HG03558 (cell line): Measurements from ENCODE around the gene PSORS1C2.

Experiments used
- ATAC-seq: cut with Tn5 transposase; IDR thresholded peaks from one replicate; pipeline ENCODE4 v1.9.1; 2021; ENCODE audit warnings: moderate number of reproducible peaks; ENCODE audit not compliant: unreplicated experiment; ENCODE audit errors: extremely low read depth

Gene PSORS1C2

DNA sequence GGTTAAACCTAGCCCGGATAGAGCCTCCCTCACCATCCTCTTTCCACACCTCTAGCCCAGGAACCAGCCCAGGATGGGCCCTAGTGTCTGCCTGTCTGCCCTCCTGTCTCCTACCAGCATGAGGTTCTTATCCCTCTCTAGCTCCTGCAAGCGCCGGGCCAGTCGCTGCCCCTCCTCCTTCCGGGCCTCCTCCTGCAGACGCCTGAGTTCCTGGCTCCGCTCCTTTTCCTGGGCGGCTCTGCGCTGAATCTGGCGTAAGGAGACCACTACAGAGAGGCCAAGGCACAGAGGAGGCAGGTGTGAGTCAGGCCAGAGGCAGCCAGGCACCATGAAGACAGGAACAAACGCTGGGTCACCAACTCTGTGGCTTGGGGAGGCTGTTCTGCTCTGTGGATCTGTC is 4.3 kb upstream of the PSORS1C2 start:
- ATAC-seq = no peak

- no peak for ATAC-seq
These were observed 3.5 kb upstream of the PSORS1C2 start for GRCh38 chr6:31142361-31142761.

DNA sequence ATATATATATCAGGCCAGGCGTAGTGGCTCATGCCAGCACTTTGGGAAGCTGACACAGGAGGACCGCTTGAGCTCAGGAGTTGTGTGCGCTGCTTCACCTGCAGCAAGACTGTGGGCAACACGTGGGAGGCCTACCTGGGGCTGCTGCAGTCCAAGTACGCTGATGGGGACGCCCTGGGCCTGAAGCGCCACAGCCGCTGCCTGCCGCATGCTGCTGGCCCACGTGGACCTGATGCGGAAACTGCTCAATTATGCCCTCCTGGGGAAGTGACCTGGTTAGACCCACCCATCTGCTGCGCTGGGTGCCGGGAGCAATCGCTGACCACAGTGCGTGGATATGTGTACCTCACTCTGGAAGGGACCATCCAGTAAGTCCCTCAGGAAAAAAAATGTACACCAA is 1.8 kb upstream of the PSORS1C2 start:
- ATAC-seq = no peak

GRCh38 chr6:31139599-31139998 is 733 bp upstream of the PSORS1C2 start:
- no peak for ATAC-seq

- ATAC-seq = no peak
These were observed 3.2 kb downstream of the PSORS1C2 start for GRCh38 chr6:31135710-31136109.

GRCh38 chr6:31132806-31133205 is 6.1 kb downstream of the PSORS1C2 start:
- no peak for ATAC-seq

DNA sequence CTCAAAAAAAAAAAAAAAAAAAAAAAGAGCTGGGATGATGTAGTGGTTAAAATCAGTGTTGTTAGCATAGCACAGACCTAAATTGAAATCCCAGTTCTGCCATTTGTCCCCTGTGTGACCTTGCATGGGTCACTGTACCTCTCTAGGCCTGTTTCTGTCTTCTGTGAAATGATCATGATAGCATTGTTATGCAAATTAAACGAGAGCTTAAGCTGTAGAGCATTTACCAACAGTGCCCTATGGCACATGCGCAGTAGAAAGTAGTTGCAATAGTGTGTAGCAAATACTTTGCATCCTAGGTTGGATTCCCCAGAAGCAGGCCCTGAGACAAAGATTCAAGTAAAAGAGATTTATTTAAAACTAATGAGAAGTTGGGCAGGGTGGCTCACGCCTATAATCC is 7.3 kb downstream of the PSORS1C2 start:
- no peak for ATAC-seq

DNA sequence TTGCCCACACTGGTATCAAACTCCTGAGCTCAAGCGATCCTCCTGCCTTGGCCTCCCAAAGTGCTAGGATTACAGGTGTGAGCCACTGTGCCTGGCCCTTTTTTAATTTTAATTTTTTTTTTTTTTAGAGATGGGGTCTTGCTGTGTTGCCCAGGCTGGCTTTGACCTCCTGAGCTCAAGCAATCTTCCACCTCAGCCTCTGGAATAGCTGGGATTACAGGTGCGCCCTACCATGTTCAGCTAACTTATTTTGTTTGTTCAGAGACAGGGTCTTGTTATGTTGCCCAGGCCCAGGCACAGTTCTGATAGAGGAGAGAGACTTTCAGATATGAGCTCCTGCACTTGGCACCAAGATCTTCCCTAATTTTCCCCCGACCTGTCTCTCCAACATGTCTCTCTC is 8.1 kb downstream of the PSORS1C2 start:
- ATAC-seq = no peak

DNA sequence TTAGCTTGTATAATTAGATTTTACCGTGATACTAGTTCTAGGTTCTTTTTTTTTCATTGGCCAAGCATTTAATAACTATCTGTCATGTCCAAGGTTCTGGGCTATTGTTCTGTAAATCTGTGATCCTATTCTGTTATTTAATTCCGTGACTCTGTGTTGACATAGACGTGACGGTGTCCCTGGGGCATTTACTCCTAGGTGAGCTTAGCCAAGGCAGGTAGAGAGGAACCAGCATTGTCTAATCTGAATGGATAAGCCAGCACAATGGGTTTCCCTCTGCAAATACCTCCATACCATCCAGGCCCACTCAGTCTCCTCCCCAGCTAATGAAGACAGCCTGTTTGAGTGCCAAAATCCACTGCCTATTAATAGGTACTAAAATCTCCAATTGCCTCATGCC is 9.7 kb downstream of the PSORS1C2 start:
- no peak for ATAC-seq

DNA sequence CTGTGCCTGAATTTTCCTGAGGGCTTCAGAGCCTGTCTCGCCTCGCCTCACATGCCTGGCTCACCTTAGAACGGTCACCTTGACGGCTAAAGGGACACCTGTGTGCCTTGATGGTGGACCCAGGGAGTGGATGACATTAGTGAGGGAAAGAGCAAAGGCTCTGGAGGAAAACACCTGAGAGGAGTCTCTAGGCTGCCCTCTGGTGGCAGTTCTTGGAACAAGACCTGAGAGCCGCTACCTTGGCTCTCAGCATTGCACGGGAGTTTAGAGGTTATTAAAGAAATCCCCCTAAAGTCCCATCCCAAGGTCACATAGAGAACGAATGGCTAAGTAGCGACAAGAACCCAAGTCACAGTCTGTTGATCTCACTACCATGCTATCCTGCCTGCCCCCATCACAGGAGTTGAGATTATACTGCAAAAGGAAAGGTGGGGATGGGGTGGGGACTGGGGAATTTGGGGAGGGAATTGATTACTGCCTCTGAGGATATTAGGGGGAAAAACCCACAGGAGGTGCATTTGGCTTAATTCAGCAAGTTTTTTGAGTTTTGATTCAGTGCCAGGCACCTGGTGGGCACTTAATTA is 10.7 kb downstream of the PSORS1C2 start:
- ATAC-seq = no peak

DNA sequence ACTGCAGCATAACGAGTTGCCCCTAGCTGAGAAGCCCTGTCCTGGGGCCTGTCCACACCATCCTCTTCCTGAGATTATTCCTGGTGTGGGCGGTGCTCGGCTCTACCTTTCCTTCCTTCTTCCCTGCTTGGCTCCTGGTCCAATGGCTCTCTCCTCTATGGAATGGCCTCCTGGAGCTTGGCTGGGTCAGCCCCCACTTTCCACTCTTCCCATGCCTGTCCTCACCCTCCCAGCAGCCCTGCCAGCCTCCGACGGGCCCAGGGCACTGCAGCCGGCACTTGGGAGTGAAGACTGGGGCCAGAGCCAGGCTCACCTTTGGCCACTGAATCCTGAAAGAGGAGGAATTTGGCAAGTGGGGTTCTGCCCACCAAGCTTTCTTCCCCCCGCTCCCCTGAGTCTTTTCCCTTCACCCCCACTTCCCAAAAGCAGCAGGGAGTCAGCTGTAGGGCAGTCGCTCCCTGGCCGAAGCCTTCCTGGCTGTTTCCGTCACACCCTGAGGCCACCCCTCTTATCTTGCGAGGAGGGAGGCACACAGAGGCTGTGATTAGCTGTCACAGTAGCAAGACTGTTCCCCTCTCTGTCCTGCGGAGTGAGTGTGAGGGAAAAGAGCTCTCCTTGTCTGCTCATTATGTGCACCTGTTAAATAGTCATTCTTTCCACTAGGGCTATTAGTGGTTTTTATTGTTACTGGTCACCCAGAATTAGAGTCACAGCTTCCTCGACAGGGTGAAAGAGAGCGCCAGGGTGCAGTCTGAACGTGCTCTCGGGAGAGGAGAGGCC is 12.3 kb downstream of the PSORS1C2 start:
- no peak for ATAC-seq

- no peak for ATAC-seq
These were observed 13.1 kb downstream of the PSORS1C2 start for GRCh38 chr6:31125586-31126363.

DNA sequence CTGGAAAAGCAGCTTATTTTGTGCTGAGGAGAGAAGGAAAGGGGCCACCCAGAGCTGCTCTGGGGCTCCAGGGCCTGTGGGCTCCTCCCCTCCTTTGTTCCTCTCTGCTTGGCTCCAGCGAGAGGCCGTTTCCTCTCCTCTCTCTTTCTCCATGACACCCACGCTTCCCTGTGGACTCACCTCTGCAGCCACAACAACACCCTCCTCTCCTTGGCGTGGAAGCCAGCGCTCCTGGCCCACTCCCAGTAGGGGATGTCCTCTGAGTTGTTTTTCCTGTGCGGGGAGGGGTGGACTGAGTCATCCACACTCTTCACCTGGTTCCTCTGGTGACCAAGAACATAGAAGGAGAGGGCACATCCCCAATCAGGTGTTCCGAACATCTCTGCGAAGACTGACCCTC is 13.7 kb downstream of the PSORS1C2 start:
- ATAC-seq = no peak

DNA sequence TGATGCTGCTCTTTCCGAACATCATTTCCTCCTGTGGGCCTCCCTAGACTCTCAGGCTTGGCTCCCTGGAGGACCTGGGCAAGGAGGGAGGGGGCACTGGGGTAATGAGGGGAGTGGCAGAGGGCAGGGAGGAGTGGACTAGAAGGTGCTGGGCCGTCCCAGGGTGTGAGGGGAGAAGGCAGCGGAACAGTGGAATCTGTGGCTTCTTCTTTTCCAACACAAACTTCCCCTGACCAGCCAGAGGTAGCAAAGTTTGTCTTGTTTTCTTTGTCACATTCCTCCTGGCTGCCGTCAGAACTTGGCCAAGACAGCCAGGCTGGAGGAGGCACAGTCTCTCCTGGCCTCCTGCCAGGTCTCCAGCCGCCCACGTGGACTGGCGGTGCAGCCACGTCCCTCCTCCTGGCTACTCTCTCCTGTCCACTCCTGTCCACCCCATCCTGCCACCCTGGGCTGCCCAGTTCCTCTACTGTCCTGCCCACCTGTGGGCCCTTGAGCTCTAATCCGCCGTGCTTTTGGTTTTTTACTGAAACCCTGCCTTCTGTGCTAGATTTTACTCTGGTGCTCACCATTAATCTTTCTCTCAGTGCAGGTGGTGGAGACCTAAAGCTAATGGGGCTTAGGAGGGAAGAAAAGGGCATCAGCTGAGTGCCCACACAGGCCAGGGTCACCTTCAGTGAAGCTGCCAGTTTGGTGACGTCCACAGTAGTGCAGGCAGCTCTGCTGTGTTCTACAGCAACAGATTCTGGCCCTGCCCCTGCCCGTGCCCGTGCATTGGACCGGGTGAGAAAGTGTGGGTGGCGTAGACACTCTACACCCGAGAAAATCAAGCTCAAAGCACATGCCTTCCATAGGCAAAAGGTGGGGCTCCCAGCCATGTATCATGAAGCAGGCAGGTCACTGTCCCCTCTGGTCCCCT is 15.8 kb downstream of the PSORS1C2 start:
- ATAC-seq = no peak

GRCh38 chr6:31121131-31121790 is 17.6 kb downstream of the PSORS1C2 start:
- ATAC-seq = no peak

GRCh38 chr6:31120151-31120915 is 18.5 kb downstream of the PSORS1C2 start, which contains the start of gene CDSN:
TSS of gene CDSN (minus strand) at chr6:31120446. CDS start at chr6:31120419, 27 bp downstream.
- ATAC-seq = no peak

DNA sequence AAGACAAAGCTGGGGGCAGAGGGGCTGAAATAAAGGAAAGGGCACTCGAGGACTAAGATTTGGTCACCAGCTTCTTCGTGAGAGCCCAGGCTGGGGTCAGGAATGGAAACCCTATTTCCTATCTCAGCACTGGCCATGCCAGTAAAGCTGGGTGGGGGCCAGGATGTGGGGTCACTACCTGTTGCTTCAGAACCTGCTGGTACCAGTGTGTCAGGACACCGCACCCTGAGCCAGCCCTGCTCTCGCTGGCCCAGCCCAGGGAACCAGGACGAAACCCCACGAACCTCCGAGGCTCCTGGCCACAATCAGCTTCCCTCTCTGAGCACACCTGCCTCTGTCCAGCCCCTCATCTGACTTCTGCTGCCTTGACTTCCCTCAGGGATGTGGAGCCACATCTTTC is 20.7 kb downstream of the PSORS1C2 start:
- ATAC-seq = no peak

GRCh38 chr6:31116661-31117385 is 22.0 kb downstream of the PSORS1C2 start:
- no peak for ATAC-seq
